GM18505 (cell line): Measurements from ENCODE around the gene C1QB.

Experiments
- ATAC-seq: cut with Tn5 transposase; IDR thresholded peaks from one replicate; pipeline ENCODE4 v1.9.1; 2021; ENCODE audit not compliant: unreplicated experiment
- POLR2A ChIP-seq: IDR thresholded peaks from 4 replicates; pipeline ENCODE4 v1.6.1; 2011; ENCODE audit warnings: borderline replicate concordance; ENCODE audit not compliant: insufficient read depth, insufficient read length; ENCODE audit errors: extremely low read depth

The C1QB gene

DNA sequence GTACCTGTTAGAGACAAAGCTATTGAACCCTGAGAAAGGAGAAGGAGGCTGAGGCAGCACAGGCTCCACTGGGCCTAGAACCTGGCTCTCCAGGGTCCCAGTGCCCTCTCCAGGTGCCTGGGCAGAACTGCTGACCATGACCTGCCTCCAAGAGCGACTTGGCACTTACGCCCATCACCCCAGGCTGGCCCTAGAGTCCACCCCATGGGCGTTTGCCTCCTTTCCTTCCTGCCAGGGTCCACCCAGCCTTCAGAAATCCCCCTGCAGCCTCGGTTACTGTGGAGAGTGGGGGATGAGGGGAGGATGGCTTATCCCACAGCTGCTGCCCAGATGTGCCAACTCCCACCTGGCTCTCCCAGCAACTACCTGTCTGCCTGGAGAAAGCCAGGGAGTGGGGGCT is 31.3 kb upstream of the C1QB start:
- ATAC-seq: no peak
- TF ChIP-seq POLR2A: no peak

DNA sequence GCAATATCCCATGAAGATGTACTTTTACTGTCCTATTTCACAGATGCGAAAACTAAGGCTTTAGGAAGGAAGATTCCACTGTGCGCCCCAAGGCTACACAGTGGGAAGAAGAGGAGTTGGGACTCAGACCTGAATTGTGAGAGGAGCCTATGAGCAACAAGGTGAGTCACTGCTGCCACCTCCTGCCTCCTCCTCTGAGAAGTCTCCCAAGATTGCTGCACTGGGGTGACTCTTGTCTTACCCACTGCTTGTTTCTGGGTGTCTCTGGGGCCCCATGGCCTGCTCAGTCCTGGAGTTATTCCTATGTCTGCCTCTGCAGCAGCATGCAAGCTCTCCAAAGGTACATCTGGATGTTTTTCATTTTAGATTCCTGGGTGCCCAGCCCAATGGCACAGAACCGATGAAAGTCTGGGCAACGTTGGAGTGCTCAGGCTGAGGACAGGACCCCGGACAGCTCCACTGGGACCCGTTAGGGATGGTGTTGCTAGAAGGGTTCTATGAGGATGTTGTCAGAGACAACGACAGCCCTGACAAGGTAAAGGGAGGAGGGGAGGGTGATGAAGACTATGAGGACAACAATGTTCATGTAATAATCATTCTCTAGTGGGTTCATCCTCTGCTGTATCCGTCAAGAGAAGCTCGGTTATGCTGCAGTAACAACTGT is 27.6 kb upstream of the C1QB start:
- ATAC-seq: no peak
- no peak for TF ChIP-seq POLR2A

GRCh38 chr1:22626237-22627157 is 26.5 kb upstream of the C1QB start:
- TF ChIP-seq POLR2A: no peak
- no peak for ATAC-seq

DNA sequence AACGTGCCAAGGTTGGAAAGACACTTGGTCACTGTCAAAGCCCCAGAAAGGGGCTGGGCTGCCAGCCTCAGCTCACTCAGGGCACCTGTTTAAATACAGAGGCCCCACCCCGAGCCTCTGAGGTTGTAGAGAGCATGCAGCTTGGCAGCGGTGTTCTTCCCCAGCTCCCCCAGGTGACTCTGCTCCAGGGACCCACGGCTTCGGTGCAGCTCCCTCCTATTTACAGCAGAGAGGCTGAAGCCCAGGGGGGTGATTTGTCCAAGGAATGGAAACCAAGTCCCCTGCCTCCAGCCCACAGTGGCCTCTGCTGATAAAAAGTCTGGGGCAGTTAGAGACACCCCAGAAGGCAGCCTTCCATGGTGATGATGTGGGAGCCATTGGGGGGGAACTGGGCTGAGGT is 25.7 kb upstream of the C1QB start:
- no peak for TF ChIP-seq POLR2A
- ATAC-seq: no peak

DNA sequence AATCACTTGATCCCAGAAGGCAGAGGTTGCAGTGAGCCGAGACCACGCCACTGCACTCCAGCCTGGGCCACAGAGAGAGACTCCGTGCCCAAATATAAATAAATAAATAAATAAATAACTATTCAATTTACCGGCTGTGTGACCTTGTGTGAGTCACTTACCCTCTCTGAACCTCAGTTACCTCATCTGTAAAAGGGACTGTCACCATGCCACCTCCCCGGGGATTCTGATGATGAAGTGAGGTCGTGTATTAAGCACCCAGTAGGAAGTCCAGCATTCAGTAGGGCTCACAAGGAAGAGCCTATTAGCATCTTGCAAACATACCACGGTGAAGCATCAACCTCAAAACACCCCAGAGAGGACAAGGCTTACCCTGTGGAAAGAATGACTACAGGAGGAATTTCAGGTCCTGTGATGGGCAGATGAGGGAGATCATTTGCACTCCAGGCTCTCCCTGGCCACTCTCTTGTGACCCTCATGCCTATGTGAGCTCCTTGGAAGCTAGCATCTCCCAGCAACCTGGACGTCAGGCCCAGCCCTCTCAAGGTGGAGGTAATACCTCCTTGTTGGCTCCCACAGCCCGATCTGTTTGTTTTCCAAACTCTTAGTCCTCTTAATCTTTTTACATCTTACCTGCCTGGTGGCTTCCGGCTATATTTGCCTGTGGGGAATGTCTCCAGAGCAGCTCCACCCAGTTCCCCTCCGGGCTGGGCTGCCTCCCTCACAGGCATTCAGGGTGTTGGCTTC is 24.2 kb upstream of the C1QB start:
- no peak for ATAC-seq
- TF ChIP-seq POLR2A: no peak

GRCh38 chr1:22629886-22630285 is 23.1 kb upstream of the C1QB start:
- TF ChIP-seq POLR2A: no peak

DNA sequence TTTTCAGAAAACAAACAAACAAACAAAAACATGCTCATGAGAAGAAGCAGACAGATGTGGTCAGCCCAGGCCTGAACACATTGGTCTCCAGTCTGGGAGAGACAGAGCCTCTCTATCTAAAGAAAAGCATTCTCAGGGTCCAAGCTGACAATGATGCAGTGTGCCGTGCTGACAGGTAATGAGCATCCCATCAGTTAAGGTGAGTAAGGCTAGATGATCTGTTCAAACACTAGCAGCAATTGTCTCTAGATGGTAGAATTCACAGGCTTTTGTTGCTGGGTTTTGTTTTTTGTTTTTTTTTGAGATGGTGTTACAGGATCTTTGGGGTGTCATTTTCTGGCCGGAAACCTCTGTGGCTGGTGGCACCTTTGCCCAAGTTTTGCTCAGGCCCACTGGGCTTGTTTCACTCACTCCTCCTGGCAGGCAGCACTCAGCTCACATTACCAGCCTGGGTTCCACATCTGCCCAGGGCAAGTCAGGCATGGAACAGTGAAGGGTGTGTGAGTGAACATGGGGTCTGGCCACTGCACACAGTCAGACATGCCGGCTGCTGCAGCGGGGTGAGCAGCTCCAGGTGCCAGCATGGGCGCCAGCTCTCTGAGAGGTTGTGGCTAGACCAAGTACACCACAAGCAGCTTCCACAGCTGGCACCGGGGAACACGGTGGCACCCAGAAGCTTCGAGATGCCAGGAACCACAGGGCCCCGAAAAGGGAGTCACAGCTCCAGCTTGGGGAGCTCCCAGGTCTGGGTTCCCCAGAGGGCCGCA is 19.2 kb upstream of the C1QB start:
- no peak for TF ChIP-seq POLR2A

More at GRCh38 chr1:22629886-22630285, 23.1 kb upstream of the C1QB start:
- no peak for ATAC-seq

DNA sequence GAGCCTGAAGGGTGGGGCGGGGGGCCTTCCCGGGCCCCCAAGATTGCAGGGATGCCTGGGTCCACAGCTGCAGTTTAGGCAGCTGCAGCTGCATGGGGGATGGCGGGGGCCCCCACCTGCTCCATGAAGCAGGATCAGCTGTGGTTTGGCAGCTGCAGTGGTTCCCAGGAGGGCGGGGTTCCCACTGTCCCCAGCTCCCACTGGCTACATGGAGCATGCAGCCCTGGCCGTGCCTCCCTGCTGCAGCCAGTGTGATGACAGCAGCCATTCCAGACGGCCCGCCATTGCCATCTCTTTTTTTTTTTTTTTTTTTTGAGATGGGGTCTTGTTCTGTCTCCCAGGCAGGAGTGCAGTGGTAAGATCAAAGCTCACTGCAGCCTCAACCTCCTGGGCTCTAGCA is 17.6 kb upstream of the C1QB start:
- TF ChIP-seq POLR2A: no peak
- ATAC-seq: no peak

More for the DNA sequence above, 19.2 kb upstream of the C1QB start:
- no peak for ATAC-seq

GRCh38 chr1:22636353-22636752 is 16.7 kb upstream of the C1QB start, which contains the start of gene C1QA:
Gene C1QA (plus strand): TSS chr1:22636628. CDS start chr1:22637617, 989 bp downstream.
- TF ChIP-seq POLR2A: no peak

GRCh38 chr1:22636927-22637326 is 16.1 kb upstream of the C1QB start:
- no peak for ATAC-seq
- TF ChIP-seq POLR2A: no peak

More at GRCh38 chr1:22636353-22636752, 16.7 kb upstream of the C1QB start, which contains the start of gene C1QA:
- ATAC-seq: no peak

- no peak for ATAC-seq
- no peak for TF ChIP-seq POLR2A
Measured at GRCh38 chr1:22637907-22638445, 15.1 kb upstream of the C1QB start.
